Articular chondrocyte of knee joint (primary cell): ENCODE measurements around the gene DTX3L. TPM values are rescaled to one million over a fixed set of nuclear protein-coding genes. Genes with fewer than 3 reads are reported as not detected.

Experiments
- total RNA-seq: library from RNA; depleted of rRNA; stranded (reverse); fragments of >200 nt; gene quantifications from 2 replicates; pipeline ENCODE4 v1.2.3, GENCODE V29; 2012

Gene DTX3L
- 38.5 and 43.0 TPM in 2 replicates for total RNA-seq

GRCh38 chr3:122564155-122564912, at the start of gene DTX3L, which contains the start of gene PARP9:
TSS of gene DTX3L (plus strand) at chr3:122564338. CDS start at chr3:122564427, 89 bp downstream.
TSS of gene PARP9 (minus strand) at chr3:122564300. CDS start at chr3:122559620, 4,680 bp downstream.

GRCh38 chr3:122577409-122578031, 13.4 kb downstream of the DTX3L start, which contains the start of gene PARP15:
TSS of gene PARP15 (plus strand) at chr3:122577650. CDS start at chr3:122577668, 18 bp downstream.

Other genes with a start within 250 kb of the DTX3L start
- gene CSTA, start 239.1 kb upstream of the DTX3L start, total RNA-seq: 0.65 and 3.1 TPM in 2 replicates
- gene MIX23, start 181.1 kb upstream of the DTX3L start, total RNA-seq: 28.0 and 29.2 TPM in 2 replicates
- 23.8 and 26.4 TPM in 2 replicates for gene FAM162A, start 180.2 kb upstream of the DTX3L start, total RNA-seq
- 10.1 and 10.7 TPM in 2 replicates for gene WDR5B, start 148.3 kb upstream of the DTX3L start, total RNA-seq
- 47.7 and 59.0 TPM in 2 replicates for gene KPNA1, start 49.4 kb upstream of the DTX3L start, total RNA-seq
- 38.5 and 45.6 TPM in 2 replicates for gene PARP9, start within 50 bp of the DTX3L start, total RNA-seq
- gene PARP15, start 13.3 kb downstream of the DTX3L start, total RNA-seq: 0.78 and 1.8 TPM in 2 replicates
- 68.1 and 69.4 TPM in 2 replicates for gene PARP14, start 116.5 kb downstream of the DTX3L start, total RNA-seq
- gene HSPBAP1, start 229.5 kb downstream of the DTX3L start, total RNA-seq: 9.3 and 14.1 TPM in 2 replicates
- gene SLC49A4, start 230.7 kb downstream of the DTX3L start, total RNA-seq: 33.9 and 35.8 TPM in 2 replicates